Astrocyte of the cerebellum (primary cell): ENCODE measurements around the gene ATP1A1.
A peak's percentile ranks its signal among the peaks of the same experiment; 100 is the strongest.

Experiments
- DNase-seq: peaks from one replicate; pipeline ENCODE4 v3.0.0-alpha.2; 2011; ENCODE audit warnings: low read depth
- H3K4me3 ChIP-seq: 2 replicates; pipeline ENCODE4 v1.5.1; 2011; ENCODE audit warnings: mild to moderate bottlenecking, low read depth, low read length, moderate library complexity
- CTCF ChIP-seq: IDR thresholded peaks from 2 replicates; pipeline ENCODE4 v1.5.1; 2012; ENCODE audit warnings: low read length, low read depth, moderate library complexity, mild to moderate bottlenecking; ENCODE audit errors: missing control alignments
- in situ Hi-C: cut with HindIII; loops from 2 replicates; pipeline ENCODE4 v1.10.0; 2017; ENCODE audit warnings: low sequenced_read_pairs

Gene ATP1A1

GRCh38 chr1:116376729-116377086 is 3.7 kb downstream of the ATP1A1 start:
- no peak overlapping the region for H3K4me3 ChIP-seq
- no peak for DNase-seq
- in situ Hi-C loops = no loop called here
- no peak for TF ChIP-seq CTCF

- peak; percentile 89 for DNase-seq
- in situ Hi-C loops = no loop called here
- peak overlapping the region; percentile 12 for H3K4me3 ChIP-seq
- TF ChIP-seq CTCF = no peak
Measured at GRCh38 chr1:116377541-116378529, 4.8 kb downstream of the ATP1A1 start.

GRCh38 chr1:116379057-116379630 is 6.1 kb downstream of the ATP1A1 start:
- no peak for DNase-seq
- no peak for TF ChIP-seq CTCF
- no peak overlapping the region for H3K4me3 ChIP-seq
- in situ Hi-C loops = no loop called here

- no peak overlapping the region for H3K4me3 ChIP-seq
- no peak for TF ChIP-seq CTCF
- no peak for DNase-seq
- in situ Hi-C loops = no loop called here
Measured at GRCh38 chr1:116379674-116380498, 6.8 kb downstream of the ATP1A1 start.

- no peak for TF ChIP-seq CTCF
- in situ Hi-C loops = no loop called here
- no peak overlapping the region for H3K4me3 ChIP-seq
- DNase-seq = no peak
Measured at GRCh38 chr1:116380499-116381242, 7.6 kb downstream of the ATP1A1 start.

GRCh38 chr1:116382321-116382720 is 9.3 kb downstream of the ATP1A1 start:
- H3K4me3 ChIP-seq = no peak overlapping the region
- TF ChIP-seq CTCF = no peak
- in situ Hi-C loops = no loop called here
- no peak for DNase-seq
